Measurements from ENCODE around the gene MPZL2. TPM values are rescaled to one million over a fixed set of nuclear protein-coding genes. Genes with fewer than 3 reads are reported as not detected.
A peak's percentile ranks its signal among the peaks of the same experiment; 100 is the strongest.

MPZL2 gene
- polyA plus RNA-seq, 1 of the 3 experiments (the other 2 are of a cell fraction), result 6.2 TPM

- Histone ChIP-seq H3K79me2 (ENCODE audit: insufficient read depth) (no peaks in the 10 kb centered on the region), H3K27ac (ENCODE audit: low read depth in 2 of 2, low read length in 1 of 2) (no peak overlapping the region), H3K4me1 (ENCODE audit: control insufficient read depth in 1 of 2, insufficient read depth in 2 of 2, low read depth in 1 of 2, low read length in 1 of 2) (no peaks in the 10 kb centered on the region), H3K27me3 (ENCODE audit: insufficient read depth) (no peaks in the 10 kb centered on the region; the same call in 1 of the 2 replicates), H3K9me3 (0 out of 2 replicates have a peak, but pooled peaks cover 4% of the 10 kb centered on the region), H3K36me3 (replicated peaks in 1 of 2; ENCODE audit: control insufficient read depth in 1 of 2, insufficient read depth in 2 of 2, low read length in 1 of 2) (no peaks in the 10 kb centered on the region), H3K4me3 (ENCODE audit: low read depth in 2 of 2, low read length in 1 of 2) (no peak overlapping the region), H2AFZ (ENCODE audit: low read depth) (no peak overlapping the region), H3K9me2 (no peaks in the 10 kb centered on the region), H3K4me2 (no peak overlapping the region), H4K20me1 (ENCODE audit: insufficient read depth) (no peaks in the 10 kb centered on the region), H3K9ac (no peak overlapping the region), H3F3A (replicated peaks; ENCODE audit: insufficient read depth) (no peaks in the 10 kb centered on the region)
- ChIA-PET POLR2A (no interaction called here), CTCF (interaction anchor here (1.6 kb wide), 1 partner anchor 10 kb away, joined by 4 read pairs; the partner anchor contains the start of gene CD3E)
- no peak for DNase-seq
- WGBS (ENCODE audit: low lambda C conversion rate), result 13% methylated on average over 2 of the region's 2 CpGs
- TF ChIP-seq SIN3A (IDR thresholded peaks at IDR 0.05; ENCODE audit: borderline replicate concordance, low read depth, low read length), result no peak
- TF ChIP-seq MEF2A (IDR thresholded peaks at IDR 0.05; ENCODE audit: borderline replicate concordance, low read depth), result no peak
Observed at GRCh38 chr11:118294053-118294452, 30.0 kb upstream of the MPZL2 start.

- no peak for TF ChIP-seq MAX (IDR thresholded peaks at IDR 0.05; ENCODE audit: low read depth)
- TF ChIP-seq RCOR1 (IDR thresholded peaks at IDR 0.05; ENCODE audit: low read length), result no peak
- no peak for TF ChIP-seq NFIC (IDR thresholded peaks at IDR 0.05; ENCODE audit: borderline replicate concordance)
- CTCF ChIA-PET, result interaction anchor here (1.4 kb wide), 1 partner anchor 94 kb away, joined by 3 read pairs; no protein-coding TSS in a partner anchor
- WGBS (ENCODE audit: low lambda C conversion rate), result 18% methylated on average over 9 of the region's 9 CpGs
- 0 out of 2 replicates have a peak, but pooled peaks cover 4% of the 10 kb centered on the region for H3K9me3 ChIP-seq
- H2AFZ ChIP-seq (ENCODE audit: low read depth), result no peak overlapping the region
- DNase-seq, result no peak
- no peak overlapping the region for H3K27ac ChIP-seq (ENCODE audit: low read depth in 2 of 2, low read length in 1 of 2)
- no peaks in the 10 kb centered on the region for H4K20me1 ChIP-seq (ENCODE audit: insufficient read depth)
- no peaks in the 10 kb centered on the region for H3K36me3 ChIP-seq (replicated peaks in 1 of 2; ENCODE audit: control insufficient read depth in 1 of 2, insufficient read depth in 2 of 2, low read length in 1 of 2)
- H3K27me3 ChIP-seq (ENCODE audit: insufficient read depth), result no peaks in the 10 kb centered on the region; the same call in 1 of the 2 replicates
- no peaks in the 10 kb centered on the region for H3K4me1 ChIP-seq (ENCODE audit: control insufficient read depth in 1 of 2, insufficient read depth in 2 of 2, low read depth in 1 of 2, low read length in 1 of 2)
- H3K9ac ChIP-seq, result no peak overlapping the region
- no peaks in the 10 kb centered on the region for H3F3A ChIP-seq (replicated peaks; ENCODE audit: insufficient read depth)
- H3K4me2 ChIP-seq, result no peak overlapping the region
- 0 out of 2 replicates have a peak, but pooled peaks cover 2% of the 10 kb centered on the region for H3K9me2 ChIP-seq
- no peaks in the 10 kb centered on the region for H3K79me2 ChIP-seq (ENCODE audit: insufficient read depth)
- POLR2A ChIA-PET, result no interaction called here
- no peak overlapping the region for H3K4me3 ChIP-seq (ENCODE audit: low read depth in 2 of 2, low read length in 1 of 2)
Observed at GRCh38 chr11:118291477-118292135, 27.5 kb upstream of the MPZL2 start.

- Histone ChIP-seq H3K27me3 (ENCODE audit: insufficient read depth) (no peaks in the 10 kb centered on the region; the same call in 1 of the 2 replicates), H3K4me3 (ENCODE audit: low read depth in 2 of 2, low read length in 1 of 2) (no peak overlapping the region), H3K27ac (ENCODE audit: low read depth in 2 of 2, low read length in 1 of 2) (no peak overlapping the region), H2AFZ (ENCODE audit: low read depth) (no peak overlapping the region), H3K9me3 (0 out of 2 replicates have a peak, but pooled peaks cover 4% of the 10 kb centered on the region), H3K4me1 (ENCODE audit: control insufficient read depth in 1 of 2, insufficient read depth in 2 of 2, low read depth in 1 of 2, low read length in 1 of 2) (no peaks in the 10 kb centered on the region), H4K20me1 (ENCODE audit: insufficient read depth) (no peaks in the 10 kb centered on the region), H3F3A (replicated peaks; ENCODE audit: insufficient read depth) (no peaks in the 10 kb centered on the region), H3K9me2 (0 out of 2 replicates have a peak, but pooled peaks cover 2% of the 10 kb centered on the region), H3K36me3 (replicated peaks in 1 of 2; ENCODE audit: control insufficient read depth in 1 of 2, insufficient read depth in 2 of 2, low read length in 1 of 2) (no peaks in the 10 kb centered on the region), H3K4me2 (no peak overlapping the region), H3K9ac (no peak overlapping the region), H3K79me2 (ENCODE audit: insufficient read depth) (no peaks in the 10 kb centered on the region)
- POLR2A ChIA-PET, result no interaction called here
- 30% methylated on average over 9 of the region's 9 CpGs for WGBS (ENCODE audit: low lambda C conversion rate)
- TF ChIP-seq CTCF (IDR thresholded peaks at IDR 0.05) (peak; percentile 41), SMC3 (IDR thresholded peaks at IDR 0.05; ENCODE audit: low read depth, low read length) (peak; percentile 20; the same call in 1 of the 2 replicates), NRF1 (IDR thresholded peaks at IDR 0.05; ENCODE audit: low read depth, low read length) (no peak), RAD21 (IDR thresholded peaks at IDR 0.05; ENCODE audit: low read length) (peak; percentile 40)
- DNase-seq, result no peak
- CTCF ChIA-PET, result interaction anchor here (1.4 kb wide), 1 partner anchor 93 kb away, joined by 3 read pairs; no protein-coding TSS in a partner anchor
Observed at GRCh38 chr11:118290923-118291322, 26.8 kb upstream of the MPZL2 start.

All from SK-N-SH (cell line).